ENCODE results near the gene FYN.

The FYN gene

DNA sequence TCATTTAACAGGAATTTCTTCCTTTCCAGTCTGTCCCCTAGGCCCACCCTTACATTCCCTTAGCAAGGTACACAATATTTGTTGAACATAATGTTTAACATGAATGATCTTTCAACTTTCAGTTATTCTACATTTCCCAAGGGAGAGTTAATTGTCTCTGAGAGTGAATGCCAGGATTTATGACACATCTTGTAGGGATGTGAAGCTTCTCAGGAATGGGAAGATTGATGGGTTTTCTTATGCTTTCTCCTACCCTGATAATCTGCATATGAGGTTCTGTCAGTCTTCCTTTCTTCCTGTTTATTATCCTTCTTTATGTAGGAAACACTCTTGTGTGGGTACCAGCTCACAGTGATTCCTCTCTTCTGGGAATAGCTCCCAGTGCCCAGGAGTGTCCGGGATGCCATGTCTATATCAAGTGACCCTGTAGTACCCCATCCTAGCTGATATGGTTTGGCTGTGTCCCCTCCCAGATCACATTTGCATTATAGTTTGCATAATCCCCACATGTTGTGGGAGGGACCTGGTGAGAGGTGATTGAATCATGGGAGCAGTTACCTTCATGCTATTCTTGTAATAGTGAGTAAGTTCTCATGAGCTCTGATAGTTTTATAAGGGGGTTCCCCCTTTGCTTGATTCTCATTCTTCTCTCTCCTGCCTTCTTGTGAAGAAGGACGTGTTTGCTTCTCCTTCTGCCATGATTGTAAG lies 7.1 kb upstream of the FYN start:
- Histone ChIP-seq H3K27me3 (ENCODE audit: insufficient read depth, insufficient read length) (peaks cover 7% of the 10 kb centered on the region), H3K9ac (ENCODE audit: insufficient read length, low read depth) (no peak overlapping the region), H3K36me3 (ENCODE audit: insufficient read depth, insufficient read length, low read length) (no peaks in the 10 kb centered on the region), H3K9me3 (ENCODE audit: insufficient read depth, low read length) (no peaks in the 10 kb centered on the region; the same call in 1 of the 2 replicates), H3K4me3 (ENCODE audit: insufficient read length, low read depth) (no peak overlapping the region), H3K4me1 (ENCODE audit: insufficient read depth, insufficient read length) (no peaks in the 10 kb centered on the region)
- TF ChIP-seq ZNF274 (IDR thresholded peaks at IDR 0.05; ENCODE audit: low read depth, low read length): no peak
- TF ChIP-seq YY1 (IDR thresholded peaks at IDR 0.05; ENCODE audit: insufficient read depth, insufficient read length): no peak
- no peak for TF ChIP-seq SUZ12 (IDR thresholded peaks at IDR 0.05; ENCODE audit: extremely low read depth, insufficient read depth, insufficient read length)
- no peak for DNase-seq (ENCODE audit: low read depth, low spot score)

DNA sequence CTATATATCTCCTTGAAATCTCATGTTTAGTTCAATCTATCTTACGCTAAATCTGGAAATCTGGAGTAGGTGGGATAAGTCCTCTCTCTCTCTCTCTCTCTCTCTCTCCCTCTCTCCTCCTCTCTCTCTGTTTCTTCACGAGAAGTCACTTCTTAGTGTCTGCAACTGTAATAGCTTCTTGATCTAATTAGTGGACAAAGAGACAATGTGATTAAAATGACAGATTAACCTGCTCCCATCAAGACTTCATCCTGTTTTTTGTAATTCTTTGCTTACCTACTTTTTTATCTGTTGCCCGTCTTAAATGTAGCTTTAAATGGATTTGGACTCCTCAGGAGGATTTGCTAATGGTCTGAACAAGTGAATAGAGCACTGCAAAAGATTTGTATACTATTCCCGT lies 2.5 kb upstream of the FYN start:
- no peaks in the 10 kb centered on the region; the same call in 1 of the 2 replicates for H3K9me3 ChIP-seq (ENCODE audit: insufficient read depth, low read length)
- H3K36me3 ChIP-seq (ENCODE audit: insufficient read depth, insufficient read length, low read length): no peaks in the 10 kb centered on the region
- TF ChIP-seq SUZ12 (IDR thresholded peaks at IDR 0.05; ENCODE audit: extremely low read depth, insufficient read depth, insufficient read length) (no peak), ZNF274 (IDR thresholded peaks at IDR 0.05; ENCODE audit: low read depth, low read length) (no peak), YY1 (IDR thresholded peaks at IDR 0.05; ENCODE audit: insufficient read depth, insufficient read length) (no peak)
- DNase-seq (ENCODE audit: low read depth, low spot score): no peak
- H3K27me3 ChIP-seq (ENCODE audit: insufficient read depth, insufficient read length): peaks cover 25% of the 10 kb centered on the region
- H3K4me1 ChIP-seq (ENCODE audit: insufficient read depth, insufficient read length): no peaks in the 10 kb centered on the region
- no peak overlapping the region for H3K9ac ChIP-seq (ENCODE audit: insufficient read length, low read depth)
- H3K4me3 ChIP-seq (ENCODE audit: insufficient read length, low read depth): no peak overlapping the region

GRCh38 chr6:111874025-111874415 lies 768 bp upstream of the FYN start:
- no peak for DNase-seq (ENCODE audit: low read depth, low spot score)
- no peaks in the 10 kb centered on the region for H3K9me3 ChIP-seq (ENCODE audit: insufficient read depth, low read length)
- H3K27me3 ChIP-seq (ENCODE audit: insufficient read depth, insufficient read length): peaks cover 25% of the 10 kb centered on the region
- H3K4me3 ChIP-seq (ENCODE audit: insufficient read length, low read depth): peak overlapping the region; percentile 61
- no peaks in the 10 kb centered on the region for H3K4me1 ChIP-seq (ENCODE audit: insufficient read depth, insufficient read length)
- no peak overlapping the region for H3K9ac ChIP-seq (ENCODE audit: insufficient read length, low read depth)
- H3K36me3 ChIP-seq (ENCODE audit: insufficient read depth, insufficient read length, low read length): no peaks in the 10 kb centered on the region
- TF ChIP-seq SUZ12 (IDR thresholded peaks at IDR 0.05; ENCODE audit: extremely low read depth, insufficient read depth, insufficient read length): no peak
- no peak for TF ChIP-seq YY1 (IDR thresholded peaks at IDR 0.05; ENCODE audit: insufficient read depth, insufficient read length)
- TF ChIP-seq ZNF274 (IDR thresholded peaks at IDR 0.05; ENCODE audit: low read depth, low read length): no peak

DNA sequence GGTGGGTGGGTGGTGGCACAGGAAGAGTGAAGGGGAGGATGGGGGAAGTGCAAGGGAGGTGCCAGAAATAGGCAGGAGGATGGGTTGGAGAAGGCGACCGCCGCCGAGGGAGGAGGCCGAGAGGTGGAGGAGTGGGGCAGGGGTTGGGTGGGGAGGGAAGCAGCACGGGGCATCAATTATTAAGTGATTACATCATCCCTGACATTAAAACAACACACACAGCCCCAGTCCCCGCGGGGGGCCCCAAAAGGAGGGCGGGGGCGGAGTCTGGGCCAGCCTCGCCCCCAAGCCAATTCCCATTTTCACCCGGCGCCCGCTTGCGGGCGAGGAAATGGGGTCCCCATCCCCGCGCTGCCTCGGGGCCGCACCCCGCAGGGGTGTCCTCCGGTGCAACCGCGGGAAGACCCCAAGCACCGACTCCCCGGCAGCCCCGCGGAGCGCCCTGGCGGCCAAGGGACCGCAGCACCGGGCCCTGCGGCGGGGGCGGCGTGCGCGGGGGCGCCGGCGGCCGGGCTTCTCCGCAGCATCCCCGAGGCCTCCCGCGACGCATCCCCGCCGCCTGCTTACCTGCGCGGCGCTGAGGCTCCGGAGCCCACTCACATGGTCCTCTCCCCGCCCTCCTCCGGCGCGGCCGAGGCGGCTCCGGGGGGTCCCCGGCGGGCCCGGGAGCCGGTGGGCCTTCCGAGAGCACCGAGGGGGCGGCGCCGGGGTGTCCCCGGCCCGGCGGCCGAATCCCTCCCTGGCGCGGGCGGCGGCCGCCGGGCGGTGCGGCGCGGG lies 663 bp downstream of the FYN start:
- TF ChIP-seq ZNF274 (IDR thresholded peaks at IDR 0.05; ENCODE audit: low read depth, low read length): no peak
- no peak for TF ChIP-seq YY1 (IDR thresholded peaks at IDR 0.05; ENCODE audit: insufficient read depth, insufficient read length)
- Histone ChIP-seq H3K27me3 (ENCODE audit: insufficient read depth, insufficient read length) (peaks cover 25% of the 10 kb centered on the region), H3K4me3 (ENCODE audit: insufficient read length, low read depth) (peak overlapping the region; percentile 60), H3K36me3 (ENCODE audit: insufficient read depth, insufficient read length, low read length) (no peaks in the 10 kb centered on the region), H3K9ac (ENCODE audit: insufficient read length, low read depth) (peak overlapping the region; percentile 80), H3K4me1 (ENCODE audit: insufficient read depth, insufficient read length) (no peaks in the 10 kb centered on the region), H3K9me3 (ENCODE audit: insufficient read depth, low read length) (no peaks in the 10 kb centered on the region)
- no peak for DNase-seq (ENCODE audit: low read depth, low spot score)

GRCh38 chr6:111871725-111872400 lies 1.4 kb downstream of the FYN start:
- Histone ChIP-seq H3K9ac (ENCODE audit: insufficient read length, low read depth) (peak overlapping the region; percentile 66), H3K4me3 (ENCODE audit: insufficient read length, low read depth) (peak overlapping the region; percentile 60), H3K27me3 (ENCODE audit: insufficient read depth, insufficient read length) (peaks cover 25% of the 10 kb centered on the region), H3K36me3 (ENCODE audit: insufficient read depth, insufficient read length, low read length) (no peaks in the 10 kb centered on the region), H3K4me1 (ENCODE audit: insufficient read depth, insufficient read length) (no peaks in the 10 kb centered on the region), H3K9me3 (ENCODE audit: insufficient read depth, low read length) (no peaks in the 10 kb centered on the region)
- DNase-seq (ENCODE audit: low read depth, low spot score): no peak
- TF ChIP-seq ZNF274 (IDR thresholded peaks at IDR 0.05; ENCODE audit: low read depth, low read length) (no peak), YY1 (IDR thresholded peaks at IDR 0.05; ENCODE audit: insufficient read depth, insufficient read length) (no peak), SUZ12 (IDR thresholded peaks at IDR 0.05; ENCODE audit: extremely low read depth, insufficient read depth, insufficient read length) (no peak)

DNA sequence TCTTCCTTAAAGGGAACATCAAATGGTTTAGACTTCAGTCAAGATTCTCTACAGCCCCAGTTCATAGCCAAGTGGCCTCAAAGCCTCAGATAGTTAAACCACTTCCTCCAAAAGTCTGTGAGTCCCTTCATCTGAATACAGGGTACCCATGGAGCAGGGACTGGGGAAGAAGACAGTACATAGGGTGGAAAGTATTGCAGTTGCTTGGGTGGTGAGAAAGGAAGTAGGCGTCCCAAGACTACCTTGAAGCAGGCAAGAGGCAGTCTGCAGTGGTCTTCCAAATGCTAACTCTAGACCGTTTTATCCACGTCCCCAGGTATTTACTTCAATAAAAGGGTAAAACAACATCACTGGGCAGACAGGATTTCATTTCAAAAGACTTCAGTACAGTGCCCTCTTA lies 2.0 kb downstream of the FYN start:
- H3K9me3 ChIP-seq (ENCODE audit: insufficient read depth, low read length): no peaks in the 10 kb centered on the region
- peaks cover 25% of the 10 kb centered on the region for H3K27me3 ChIP-seq (ENCODE audit: insufficient read depth, insufficient read length)
- H3K9ac ChIP-seq (ENCODE audit: insufficient read length, low read depth): no peak overlapping the region
- TF ChIP-seq YY1 (IDR thresholded peaks at IDR 0.05; ENCODE audit: insufficient read depth, insufficient read length) (no peak), ZNF274 (IDR thresholded peaks at IDR 0.05; ENCODE audit: low read depth, low read length) (no peak), SUZ12 (IDR thresholded peaks at IDR 0.05; ENCODE audit: extremely low read depth, insufficient read depth, insufficient read length) (no peak)
- H3K4me3 ChIP-seq (ENCODE audit: insufficient read length, low read depth): peak overlapping the region; percentile 60
- H3K36me3 ChIP-seq (ENCODE audit: insufficient read depth, insufficient read length, low read length): no peaks in the 10 kb centered on the region
- no peaks in the 10 kb centered on the region for H3K4me1 ChIP-seq (ENCODE audit: insufficient read depth, insufficient read length)
- no peak for DNase-seq (ENCODE audit: low read depth, low spot score)

GRCh38 chr6:111870742-111871064 lies 2.5 kb downstream of the FYN start:
- Histone ChIP-seq H3K36me3 (ENCODE audit: insufficient read depth, insufficient read length, low read length) (no peaks in the 10 kb centered on the region), H3K9ac (ENCODE audit: insufficient read length, low read depth) (no peak overlapping the region), H3K9me3 (ENCODE audit: insufficient read depth, low read length) (no peaks in the 10 kb centered on the region), H3K4me1 (ENCODE audit: insufficient read depth, insufficient read length) (no peaks in the 10 kb centered on the region), H3K4me3 (ENCODE audit: insufficient read length, low read depth) (no peak overlapping the region), H3K27me3 (ENCODE audit: insufficient read depth, insufficient read length) (peaks cover 22% of the 10 kb centered on the region)
- no peak for DNase-seq (ENCODE audit: low read depth, low spot score)
- TF ChIP-seq YY1 (IDR thresholded peaks at IDR 0.05; ENCODE audit: insufficient read depth, insufficient read length) (no peak), ZNF274 (IDR thresholded peaks at IDR 0.05; ENCODE audit: low read depth, low read length) (no peak), SUZ12 (IDR thresholded peaks at IDR 0.05; ENCODE audit: extremely low read depth, insufficient read depth, insufficient read length) (no peak)

Measured in NT2/D1 (cell line).